ENCODE results near the gene PLAGL2. TPM values are rescaled to one million over a fixed set of nuclear protein-coding genes. Genes with fewer than 3 reads are reported as not detected.

The PLAGL2 gene
- total and polyA plus RNA-seq, 4 donors, result 1.3 to 7.2 (median 1.6) TPM

DNA sequence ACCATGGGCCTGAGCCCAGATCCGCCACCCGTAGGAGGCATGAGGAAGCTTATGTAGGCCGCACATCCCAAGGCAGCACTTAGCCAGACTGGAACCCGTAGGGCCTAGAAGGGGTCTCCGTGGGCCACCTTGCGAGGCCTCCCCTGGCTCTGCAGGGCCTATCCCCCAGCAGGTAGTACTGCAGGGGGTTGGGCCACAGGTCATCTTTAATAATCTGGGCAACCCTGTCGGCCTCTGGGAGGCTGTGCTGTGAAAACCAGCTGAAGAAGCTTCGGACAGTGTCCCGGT lies 18.5 kb downstream of the PLAGL2 start:
- Histone ChIP-seq H3K27me3 (ENCODE audit: control insufficient read depth in 4 of 4, insufficient read depth in 4 of 4, low read length in 3 of 4) (no peaks in the 10 kb centered on the region), H3K9ac (ENCODE audit: low read depth in 1 of 2, low read length in 2 of 2) (no peak overlapping the region), H3K4me3 (ENCODE audit: low read depth in 1 of 3, low read length in 3 of 3) (no peak overlapping the region), H3K27ac (ENCODE audit: low read depth in 1 of 2, low read length in 2 of 2) (no peak overlapping the region), H3K36me3 (ENCODE audit: control insufficient read depth in 4 of 4, insufficient read depth in 3 of 4, low read depth in 1 of 4, low read length in 3 of 4) (no peaks in the 10 kb centered on the region), H3K9me3 (ENCODE audit: control insufficient read depth in 4 of 4, low read length in 3 of 4) (no peaks in the 10 kb centered on the region), H3K4me1 (ENCODE audit: control insufficient read depth in 4 of 4, insufficient read depth in 4 of 4, low read length in 3 of 4) (peaks cover 0 to 16% (median 6%) of the 10 kb centered on the region in 4 donors)
- no peak for TF ChIP-seq RXRA (IDR thresholded peaks at IDR 0.05)
- no peak for TF ChIP-seq FOXA1 (IDR thresholded peaks at IDR 0.05)
- WGBS, result 95% methylated on average over 9 of the region's 9 CpGs
- DNase-seq (ENCODE audit: low spot score), result no peak

GRCh38 chr20:32188376-32189122 lies 19.0 kb downstream of the PLAGL2 start:
- Histone ChIP-seq H3K4me1 (ENCODE audit: control insufficient read depth in 4 of 4, insufficient read depth in 4 of 4, low read length in 3 of 4) (peaks cover 0 to 16% (median 6%) of the 10 kb centered on the region in 4 donors), H3K27ac (ENCODE audit: low read depth in 1 of 2, low read length in 2 of 2) (no peak overlapping the region), H3K4me3 (ENCODE audit: low read depth in 1 of 3, low read length in 3 of 3) (no peak overlapping the region)

DNA sequence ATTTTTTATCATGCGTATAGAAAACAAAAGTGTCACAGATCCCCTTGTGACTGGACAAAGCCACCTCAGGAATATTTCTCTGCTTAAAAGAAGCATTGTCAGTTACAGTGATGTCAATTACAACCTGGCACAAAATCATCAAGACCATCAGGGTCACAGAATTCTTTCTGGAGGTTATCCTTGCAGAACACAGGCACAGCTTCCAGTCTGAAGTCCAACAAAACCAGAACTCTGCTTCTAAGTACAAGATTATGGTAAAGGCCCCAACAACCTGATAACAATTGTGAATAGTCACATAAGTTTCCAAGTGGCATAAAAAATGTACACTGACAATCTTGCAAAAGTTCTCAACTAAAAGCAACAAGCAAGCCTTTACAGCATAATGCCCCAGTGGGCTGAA lies 21.0 kb downstream of the PLAGL2 start:
- H3K27ac ChIP-seq (ENCODE audit: low read depth in 1 of 2, low read length in 2 of 2), result no peak overlapping the region
- H3K4me1 ChIP-seq (ENCODE audit: control insufficient read depth in 4 of 4, insufficient read depth in 4 of 4, low read length in 3 of 4), result peaks cover 0 to 16% (median 5%) of the 10 kb centered on the region in 4 donors
- no peak for DNase-seq (ENCODE audit: low spot score)

More at GRCh38 chr20:32188376-32189122, 19.0 kb downstream of the PLAGL2 start:
- no peak for DNase-seq (ENCODE audit: low spot score)
- WGBS, result 97% methylated on average over 17 of the region's 17 CpGs
- H3K27me3 ChIP-seq (ENCODE audit: control insufficient read depth in 4 of 4, insufficient read depth in 4 of 4, low read length in 3 of 4), result no peaks in the 10 kb centered on the region
- no peak overlapping the region for H3K9ac ChIP-seq (ENCODE audit: low read depth in 1 of 2, low read length in 2 of 2)
- no peaks in the 10 kb centered on the region for H3K36me3 ChIP-seq (ENCODE audit: control insufficient read depth in 4 of 4, insufficient read depth in 3 of 4, low read depth in 1 of 4, low read length in 3 of 4)
- H3K9me3 ChIP-seq (ENCODE audit: control insufficient read depth in 4 of 4, low read length in 3 of 4), result no peaks in the 10 kb centered on the region
- TF ChIP-seq ATF3 (IDR thresholded peaks at IDR 0.05) (no peak), JUND (IDR thresholded peaks at IDR 0.05) (no peak), NR2F2 (IDR thresholded peaks at IDR 0.05) (no peak), GABPA (IDR thresholded peaks at IDR 0.05 in 1 of 2, conservative IDR thresholded peaks at IDR 0.05 in 1 of 2) (no peak), HNF4G (IDR thresholded peaks at IDR 0.05) (no peak), RAD21 (IDR thresholded peaks at IDR 0.05) (no peak), EGR1 (IDR thresholded peaks at IDR 0.05; ENCODE audit: low read depth in 2 of 2) (no peak), RXRA (IDR thresholded peaks at IDR 0.05) (no peak), HNF4A (conservative IDR thresholded peaks at IDR 0.05) (no peak)
- TF ChIP-seq, protein P1, sequence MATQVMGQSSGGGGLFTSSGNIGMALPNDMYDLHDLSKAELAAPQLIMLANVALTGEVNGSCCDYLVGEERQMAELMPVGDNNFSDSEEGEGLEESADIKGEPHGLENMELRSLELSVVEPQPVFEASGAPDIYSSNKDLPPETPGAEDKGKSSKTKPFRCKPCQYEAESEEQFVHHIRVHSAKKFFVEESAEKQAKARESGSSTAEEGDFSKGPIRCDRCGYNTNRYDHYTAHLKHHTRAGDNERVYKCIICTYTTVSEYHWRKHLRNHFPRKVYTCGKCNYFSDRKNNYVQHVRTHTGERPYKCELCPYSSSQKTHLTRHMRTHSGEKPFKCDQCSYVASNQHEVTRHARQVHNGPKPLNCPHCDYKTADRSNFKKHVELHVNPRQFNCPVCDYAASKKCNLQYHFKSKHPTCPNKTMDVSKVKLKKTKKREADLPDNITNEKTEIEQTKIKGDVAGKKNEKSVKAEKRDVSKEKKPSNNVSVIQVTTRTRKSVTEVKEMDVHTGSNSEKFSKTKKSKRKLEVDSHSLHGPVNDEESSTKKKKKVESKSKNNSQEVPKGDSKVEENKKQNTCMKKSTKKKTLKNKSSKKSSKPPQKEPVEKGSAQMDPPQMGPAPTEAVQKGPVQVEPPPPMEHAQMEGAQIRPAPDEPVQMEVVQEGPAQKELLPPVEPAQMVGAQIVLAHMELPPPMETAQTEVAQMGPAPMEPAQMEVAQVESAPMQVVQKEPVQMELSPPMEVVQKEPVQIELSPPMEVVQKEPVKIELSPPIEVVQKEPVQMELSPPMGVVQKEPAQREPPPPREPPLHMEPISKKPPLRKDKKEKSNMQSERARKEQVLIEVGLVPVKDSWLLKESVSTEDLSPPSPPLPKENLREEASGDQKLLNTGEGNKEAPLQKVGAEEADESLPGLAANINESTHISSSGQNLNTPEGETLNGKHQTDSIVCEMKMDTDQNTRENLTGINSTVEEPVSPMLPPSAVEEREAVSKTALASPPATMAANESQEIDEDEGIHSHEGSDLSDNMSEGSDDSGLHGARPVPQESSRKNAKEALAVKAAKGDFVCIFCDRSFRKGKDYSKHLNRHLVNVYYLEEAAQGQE (IDR thresholded peaks at IDR 0.05), result no peak

More for the DNA sequence above, 21.0 kb downstream of the PLAGL2 start:
- Histone ChIP-seq H3K36me3 (ENCODE audit: control insufficient read depth in 4 of 4, insufficient read depth in 3 of 4, low read depth in 1 of 4, low read length in 3 of 4) (no peaks in the 10 kb centered on the region), H3K27me3 (ENCODE audit: control insufficient read depth in 4 of 4, insufficient read depth in 4 of 4, low read length in 3 of 4) (no peaks in the 10 kb centered on the region), H3K4me3 (ENCODE audit: low read depth in 1 of 3, low read length in 3 of 3) (no peak overlapping the region), H3K9ac (ENCODE audit: low read depth in 1 of 2, low read length in 2 of 2) (no peak overlapping the region), H3K9me3 (ENCODE audit: control insufficient read depth in 4 of 4, low read length in 3 of 4) (no peaks in the 10 kb centered on the region)
- 96% methylated on average over 1 of the region's 1 CpG for WGBS
- TF ChIP-seq EGR1 (IDR thresholded peaks at IDR 0.05; ENCODE audit: low read depth in 2 of 2), result no peak
- no peak for TF ChIP-seq RAD21 (IDR thresholded peaks at IDR 0.05)
- TF ChIP-seq GABPA (IDR thresholded peaks at IDR 0.05 in 1 of 2, conservative IDR thresholded peaks at IDR 0.05 in 1 of 2), result no peak
- no peak for TF ChIP-seq RXRA (IDR thresholded peaks at IDR 0.05)
- TF ChIP-seq ATF3 (IDR thresholded peaks at IDR 0.05), result no peak
- TF ChIP-seq FOXA2 (IDR thresholded peaks at IDR 0.05), result no peak
- no peak for TF ChIP-seq YY1 (IDR thresholded peaks at IDR 0.05)
- no peak for TF ChIP-seq FOXA1 (IDR thresholded peaks at IDR 0.05)
- no peak for TF ChIP-seq JUND (IDR thresholded peaks at IDR 0.05)
- TF ChIP-seq HNF4G (IDR thresholded peaks at IDR 0.05), result no peak
